CD4-positive, alpha-beta T cell treated with Interleukin-21 for 1 hour (primary cell): Measurements from ENCODE around the gene PRICKLE3.
A peak's percentile ranks its signal among the peaks of the same experiment; 100 is the strongest.

Experiments
- DNase-seq: peaks from one replicate; pipeline ENCODE4 v3.0.0-alpha.2; 2020

PRICKLE3 gene

GRCh38 chrX:49206543-49206942 lies 20.4 kb upstream of the PRICKLE3 start:
- DNase-seq = no peak

- no peak for DNase-seq
These were observed 19.3 kb upstream of the PRICKLE3 start for GRCh38 chrX:49205443-49205842.

- no peak for DNase-seq
These were observed 18.5 kb upstream of the PRICKLE3 start for GRCh38 chrX:49204709-49205108.

- DNase-seq = no peak
These were observed 17.8 kb upstream of the PRICKLE3 start for GRCh38 chrX:49204017-49204416.

GRCh38 chrX:49203536-49203935 lies 17.4 kb upstream of the PRICKLE3 start:
- DNase-seq = no peak

GRCh38 chrX:49202022-49202421 lies 15.8 kb upstream of the PRICKLE3 start:
- no peak for DNase-seq

- DNase-seq = peak; percentile 89
These were observed 14.0 kb upstream of the PRICKLE3 start, which contains the start of gene SYP for GRCh38 chrX:49199906-49200771. Gene SYP (minus strand): TSS chrX:49200193. CDS start chrX:49200186, 7 bp downstream.

GRCh38 chrX:49199315-49199595 lies 13.1 kb upstream of the PRICKLE3 start:
- DNase-seq = no peak

- DNase-seq = no peak
These were observed 12.6 kb upstream of the PRICKLE3 start for GRCh38 chrX:49198540-49199314.

GRCh38 chrX:49197543-49198087 lies 11.4 kb upstream of the PRICKLE3 start:
- DNase-seq = no peak

- DNase-seq = no peak
These were observed 7.4 kb upstream of the PRICKLE3 start for GRCh38 chrX:49193542-49193964.

- peak; percentile 44 for DNase-seq
These were observed 6.7 kb upstream of the PRICKLE3 start for GRCh38 chrX:49192722-49193328.

GRCh38 chrX:49191574-49192011 lies 5.4 kb upstream of the PRICKLE3 start:
- DNase-seq = no peak

- peak; percentile 95 for DNase-seq
These were observed 4.8 kb upstream of the PRICKLE3 start for GRCh38 chrX:49190821-49191573.

- no peak for DNase-seq
These were observed 3.4 kb upstream of the PRICKLE3 start for GRCh38 chrX:49189606-49190005.

- no peak for DNase-seq
These were observed 2.4 kb upstream of the PRICKLE3 start for GRCh38 chrX:49188468-49189076.

- no peak for DNase-seq
These were observed 1.4 kb upstream of the PRICKLE3 start for GRCh38 chrX:49187526-49187925.

- no peak for DNase-seq
These were observed 838 bp upstream of the PRICKLE3 start for GRCh38 chrX:49187028-49187394.

GRCh38 chrX:49184294-49185281 lies 1.6 kb downstream of the PRICKLE3 start:
- DNase-seq = peak; percentile 42

- no peak for DNase-seq
These were observed 2.4 kb downstream of the PRICKLE3 start for GRCh38 chrX:49183701-49184281.

- no peak for DNase-seq
These were observed 6.8 kb downstream of the PRICKLE3 start for GRCh38 chrX:49179358-49179757.
